Ishikawa (cell line): ENCODE results near the gene CCDC174.

Source experiments
- CEBPB ChIP-seq: IDR thresholded peaks from 2 replicates; pipeline ENCODE4 v1.6.1; 2012
- CREB1 ChIP-seq: IDR thresholded peaks from 2 replicates; pipeline ENCODE4 v1.6.1; 2012; ENCODE audit warnings: low read depth
- EGR1 ChIP-seq: IDR thresholded peaks from 2 replicates; pipeline ENCODE4 v1.6.1; 2012
- EP300 ChIP-seq: IDR thresholded peaks from 2 replicates; pipeline ENCODE4 v1.6.1; 2012; ENCODE audit warnings: borderline replicate concordance
- FOXM1 ChIP-seq: IDR thresholded peaks from 2 replicates; pipeline ENCODE4 v1.6.1; 2012; ENCODE audit warnings: low read depth, borderline replicate concordance
- MAX ChIP-seq: IDR thresholded peaks from 2 replicates; pipeline ENCODE4 v1.6.1; 2012
- NFIC ChIP-seq: IDR thresholded peaks from 2 replicates; pipeline ENCODE4 v1.6.1; 2012
- RAD21 ChIP-seq: IDR thresholded peaks from 2 replicates; pipeline ENCODE4 v1.6.1; 2012; ENCODE audit warnings: low read depth
- REST ChIP-seq: IDR thresholded peaks from 2 replicates; pipeline ENCODE4 v1.6.1; 2012; ENCODE audit warnings: low read depth, mild to moderate bottlenecking
- TAF1 ChIP-seq: IDR thresholded peaks from 2 replicates; pipeline ENCODE4 v1.6.1; 2012; ENCODE audit warnings: low read depth, mild to moderate bottlenecking
- TCF12 ChIP-seq: IDR thresholded peaks from 2 replicates; pipeline ENCODE4 v1.6.1; 2012; ENCODE audit warnings: low read depth
- TEAD4 ChIP-seq: IDR thresholded peaks from 2 replicates; pipeline ENCODE4 v1.6.1; 2012
- USF1 ChIP-seq: IDR thresholded peaks from 2 replicates; pipeline ENCODE4 v1.6.1; 2012
- YY1 ChIP-seq: IDR thresholded peaks from 2 replicates; pipeline ENCODE4 v1.6.1; 2012; ENCODE audit warnings: low read depth
- ZBTB7A ChIP-seq: IDR thresholded peaks from 2 replicates; pipeline ENCODE4 v1.6.1; 2012; ENCODE audit warnings: low read depth

Gene CCDC174

GRCh38 chr3:14605067-14605466, 46.5 kb upstream of the CCDC174 start:
- TF ChIP-seq TEAD4 (no peak), ZBTB7A (no peak), NFIC (no peak), CEBPB (no peak), EP300 (no peak), TAF1 (no peak), REST (no peak), FOXM1 (no peak), CREB1 (no peak), EGR1 (no peak), RAD21 (no peak), USF1 (no peak), MAX (no peak), TCF12 (no peak), YY1 (no peak)

GRCh38 chr3:14605744-14606143, 45.8 kb upstream of the CCDC174 start:
- TF ChIP-seq ZBTB7A (no peak), FOXM1 (no peak), CEBPB (no peak), EGR1 (no peak), RAD21 (no peak), USF1 (no peak), MAX (no peak), EP300 (no peak), CREB1 (no peak), TCF12 (no peak), NFIC (no peak), TAF1 (no peak)

GRCh38 chr3:14606669-14607339, 44.8 kb upstream of the CCDC174 start:
- TF ChIP-seq CREB1 (no peak), TEAD4 (no peak)

- TF ChIP-seq RAD21 = peak; percentile 30; the same call in 1 of the 2 replicates
- no peak for TF ChIP-seq MAX
These were observed 43.3 kb upstream of the CCDC174 start for GRCh38 chr3:14608298-14608697.

- TF ChIP-seq MAX = no peak
- no peak for TF ChIP-seq EP300
- TF ChIP-seq FOXM1 = no peak
- no peak for TF ChIP-seq EGR1
- no peak for TF ChIP-seq TEAD4
- TF ChIP-seq USF1 = no peak
- no peak for TF ChIP-seq YY1
- TF ChIP-seq TAF1 = no peak
- TF ChIP-seq NFIC = no peak
- TF ChIP-seq CREB1 = no peak
- no peak for TF ChIP-seq RAD21
These were observed 42.1 kb upstream of the CCDC174 start for GRCh38 chr3:14609506-14609905.

GRCh38 chr3:14609941-14610340, 41.6 kb upstream of the CCDC174 start:
- TF ChIP-seq REST (no peak), USF1 (no peak), EP300 (no peak), CREB1 (no peak), ZBTB7A (no peak), CEBPB (no peak), RAD21 (no peak), YY1 (no peak), TCF12 (no peak), FOXM1 (no peak), MAX (no peak), EGR1 (no peak)
